ENCODE measurements around the gene HOXA4.

DNA sequence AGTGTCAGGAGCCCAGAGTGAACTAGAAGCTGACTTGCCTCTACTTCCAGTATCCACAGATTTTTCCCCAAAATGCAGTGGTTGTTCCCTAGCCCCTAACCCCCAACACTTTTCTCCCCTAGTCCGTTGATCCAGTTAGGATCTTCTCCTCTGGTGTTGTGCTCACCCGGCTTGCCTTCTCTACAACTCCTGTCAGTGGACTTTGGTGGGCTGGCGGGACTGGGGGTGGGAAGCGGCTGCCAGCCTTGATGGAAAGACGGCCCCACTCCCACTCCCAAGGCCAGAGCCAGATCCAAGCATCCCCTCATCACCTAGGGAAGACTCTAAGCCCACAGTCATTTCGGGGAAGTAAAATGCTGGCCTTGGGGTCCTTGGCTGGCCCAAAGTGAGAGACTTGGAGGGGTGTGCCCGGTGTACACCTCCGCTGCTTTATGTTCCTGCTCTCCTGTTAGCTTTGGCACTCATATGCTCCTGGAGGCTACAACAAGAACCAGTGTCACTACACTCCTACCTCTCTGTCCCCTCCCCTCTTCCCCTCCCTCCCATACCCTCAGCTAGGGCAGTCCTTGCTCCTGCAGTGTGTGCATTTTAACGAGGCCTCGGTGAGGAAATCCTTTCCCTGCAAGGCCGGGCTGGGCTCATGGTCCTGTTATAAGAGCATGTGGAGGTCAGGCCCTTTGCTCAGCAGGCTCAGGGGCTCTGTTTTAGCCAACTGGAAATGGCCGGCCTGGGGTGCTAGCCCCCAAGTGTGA is 44.5 kb upstream of the HOXA4 start:
- TF ChIP-seq NFE2L2 (IDR thresholded peaks at IDR 0.05; ENCODE audit: low read depth, low read length) = no peak
- TF ChIP-seq RAD21 (IDR thresholded peaks at IDR 0.05; ENCODE audit: low read length) = no peak
- TF ChIP-seq RCOR1 (IDR thresholded peaks at IDR 0.05; ENCODE audit: insufficient replicate concordance, low read length) = no peak
- TF ChIP-seq, protein P1, sequence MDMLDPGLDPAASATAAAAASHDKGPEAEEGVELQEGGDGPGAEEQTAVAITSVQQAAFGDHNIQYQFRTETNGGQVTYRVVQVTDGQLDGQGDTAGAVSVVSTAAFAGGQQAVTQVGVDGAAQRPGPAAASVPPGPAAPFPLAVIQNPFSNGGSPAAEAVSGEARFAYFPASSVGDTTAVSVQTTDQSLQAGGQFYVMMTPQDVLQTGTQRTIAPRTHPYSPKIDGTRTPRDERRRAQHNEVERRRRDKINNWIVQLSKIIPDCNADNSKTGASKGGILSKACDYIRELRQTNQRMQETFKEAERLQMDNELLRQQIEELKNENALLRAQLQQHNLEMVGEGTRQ (IDR thresholded peaks at IDR 0.05; ENCODE audit: low read depth, low read length) = no peak
- TF ChIP-seq, protein P2, sequence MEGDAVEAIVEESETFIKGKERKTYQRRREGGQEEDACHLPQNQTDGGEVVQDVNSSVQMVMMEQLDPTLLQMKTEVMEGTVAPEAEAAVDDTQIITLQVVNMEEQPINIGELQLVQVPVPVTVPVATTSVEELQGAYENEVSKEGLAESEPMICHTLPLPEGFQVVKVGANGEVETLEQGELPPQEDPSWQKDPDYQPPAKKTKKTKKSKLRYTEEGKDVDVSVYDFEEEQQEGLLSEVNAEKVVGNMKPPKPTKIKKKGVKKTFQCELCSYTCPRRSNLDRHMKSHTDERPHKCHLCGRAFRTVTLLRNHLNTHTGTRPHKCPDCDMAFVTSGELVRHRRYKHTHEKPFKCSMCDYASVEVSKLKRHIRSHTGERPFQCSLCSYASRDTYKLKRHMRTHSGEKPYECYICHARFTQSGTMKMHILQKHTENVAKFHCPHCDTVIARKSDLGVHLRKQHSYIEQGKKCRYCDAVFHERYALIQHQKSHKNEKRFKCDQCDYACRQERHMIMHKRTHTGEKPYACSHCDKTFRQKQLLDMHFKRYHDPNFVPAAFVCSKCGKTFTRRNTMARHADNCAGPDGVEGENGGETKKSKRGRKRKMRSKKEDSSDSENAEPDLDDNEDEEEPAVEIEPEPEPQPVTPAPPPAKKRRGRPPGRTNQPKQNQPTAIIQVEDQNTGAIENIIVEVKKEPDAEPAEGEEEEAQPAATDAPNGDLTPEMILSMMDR (conservative IDR thresholded peaks at IDR 0.05; ENCODE audit: low read depth, low read length) = no peak

All from IMR-90 (cell line).